ENCODE data around the gene TERT.

TERT gene

DNA sequence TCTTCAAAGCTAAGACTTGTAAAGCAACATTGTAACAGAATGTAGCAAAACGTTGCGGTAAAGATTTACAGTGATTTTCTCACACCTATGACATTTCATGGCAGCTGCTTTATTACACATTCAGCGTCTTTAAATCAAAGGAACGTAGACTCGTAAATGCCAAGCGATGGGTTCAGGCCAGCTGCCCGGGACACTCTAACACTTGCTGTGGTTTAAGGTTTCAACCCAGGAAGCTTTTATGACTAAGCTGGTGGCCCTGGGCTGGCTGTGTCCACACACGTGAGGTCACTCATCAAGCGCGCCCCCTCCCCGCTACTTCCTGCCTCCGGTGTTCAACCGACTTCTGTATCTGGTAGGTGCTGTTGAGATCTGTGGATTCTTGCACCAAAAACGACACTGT is 67.2 kb downstream of the TERT start:
- Histone ChIP-seq H3K4me3 (ENCODE audit: low read length in 2 of 2) (no peak overlapping the region), H3K4me1 (ENCODE audit: control insufficient read depth in 2 of 2, insufficient read depth in 2 of 2, low read length in 2 of 2) (no peaks in the 10 kb centered on the region), H3K9me3 (ENCODE audit: control insufficient read depth in 2 of 2, low read length in 2 of 2) (no peaks in the 10 kb centered on the region), H3K36me3 (ENCODE audit: control insufficient read depth in 2 of 2, insufficient read depth in 2 of 2, low read length in 2 of 2) (no peaks in the 10 kb centered on the region), H3K27ac (ENCODE audit: low read depth in 2 of 2, low read length in 2 of 2) (no peak overlapping the region), H3K9ac (ENCODE audit: low read depth in 1 of 2, low read length in 2 of 2) (no peak overlapping the region), H3K27me3 (ENCODE audit: control insufficient read depth in 2 of 2, insufficient read depth in 2 of 2, low read length in 2 of 2) (peaks cover 0 to 3% of the 10 kb centered on the region in 2 donors)

DNA sequence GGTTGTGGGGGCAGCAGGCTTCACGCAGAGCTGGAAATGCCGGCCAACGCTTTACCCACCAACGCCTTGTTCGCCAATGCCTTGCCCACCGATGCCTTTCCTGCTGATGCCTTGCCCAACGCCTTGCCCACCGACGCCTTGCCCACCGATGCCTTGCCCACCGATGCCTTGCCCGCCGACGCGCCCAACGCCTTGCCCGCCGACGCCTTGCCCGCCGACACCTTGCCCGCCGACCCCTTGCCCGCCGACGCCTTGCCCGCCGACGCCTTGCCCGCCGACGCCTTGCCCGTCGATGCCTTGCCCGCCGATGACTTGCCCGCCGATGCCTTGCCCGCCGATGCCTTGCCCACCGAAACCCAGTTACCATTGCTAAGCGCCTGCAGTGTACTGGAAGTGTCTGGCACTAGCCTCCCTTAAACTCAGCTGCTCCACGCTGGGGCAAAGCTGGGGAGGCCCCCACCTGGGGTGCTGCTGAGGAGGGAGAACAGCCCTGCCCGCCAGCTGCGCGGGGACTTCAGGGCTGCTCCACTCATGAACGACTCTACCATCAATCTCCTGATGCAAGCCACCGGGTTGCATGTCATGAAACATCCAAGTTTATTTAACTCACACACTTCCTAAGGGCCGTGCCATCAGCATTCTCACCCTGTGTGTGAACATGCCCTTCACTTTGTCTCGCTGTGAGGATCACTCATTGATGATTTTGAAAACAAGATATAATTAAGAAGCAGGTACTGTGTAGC is 67.9 kb downstream of the TERT start:
- Histone ChIP-seq H3K9ac (ENCODE audit: low read depth in 1 of 2, low read length in 2 of 2) (no peak overlapping the region), H3K27ac (ENCODE audit: low read depth in 2 of 2, low read length in 2 of 2) (no peak overlapping the region), H3K36me3 (ENCODE audit: control insufficient read depth in 2 of 2, insufficient read depth in 2 of 2, low read length in 2 of 2) (no peaks in the 10 kb centered on the region), H3K4me1 (ENCODE audit: control insufficient read depth in 2 of 2, insufficient read depth in 2 of 2, low read length in 2 of 2) (no peaks in the 10 kb centered on the region), H3K27me3 (ENCODE audit: control insufficient read depth in 2 of 2, insufficient read depth in 2 of 2, low read length in 2 of 2) (peaks cover 0 to 3% of the 10 kb centered on the region in 2 donors), H3K4me3 (ENCODE audit: low read length in 2 of 2) (no peak overlapping the region), H3K9me3 (ENCODE audit: control insufficient read depth in 2 of 2, low read length in 2 of 2) (no peaks in the 10 kb centered on the region)

DNA sequence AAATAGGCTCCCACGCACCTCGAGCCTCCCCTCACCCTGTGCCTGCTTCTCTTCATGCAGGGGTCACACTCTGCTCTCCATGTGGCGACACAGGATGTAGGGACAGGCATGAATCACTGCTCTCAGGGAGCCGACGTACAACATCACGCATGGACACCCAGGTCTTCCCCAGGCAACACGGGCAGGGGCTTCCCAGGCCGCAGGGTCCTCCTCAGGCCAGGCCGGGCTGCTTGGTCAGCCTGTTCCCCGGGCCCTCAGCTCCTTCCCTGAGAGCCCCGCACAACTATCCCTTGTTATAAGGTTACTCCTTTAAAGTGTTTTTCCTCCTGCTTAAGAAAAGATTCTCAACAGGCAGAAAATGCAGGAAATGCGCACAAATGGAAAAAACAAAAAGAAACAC is 68.6 kb downstream of the TERT start:
- Histone ChIP-seq H3K4me3 (ENCODE audit: low read length in 2 of 2) (no peak overlapping the region), H3K9me3 (ENCODE audit: control insufficient read depth in 2 of 2, low read length in 2 of 2) (no peaks in the 10 kb centered on the region), H3K36me3 (ENCODE audit: control insufficient read depth in 2 of 2, insufficient read depth in 2 of 2, low read length in 2 of 2) (no peaks in the 10 kb centered on the region), H3K27ac (ENCODE audit: low read depth in 2 of 2, low read length in 2 of 2) (no peak overlapping the region), H3K9ac (ENCODE audit: low read depth in 1 of 2, low read length in 2 of 2) (no peak overlapping the region), H3K4me1 (ENCODE audit: control insufficient read depth in 2 of 2, insufficient read depth in 2 of 2, low read length in 2 of 2) (no peaks in the 10 kb centered on the region), H3K27me3 (ENCODE audit: control insufficient read depth in 2 of 2, insufficient read depth in 2 of 2, low read length in 2 of 2) (peaks cover 0 to 3% of the 10 kb centered on the region in 2 donors)

DNA sequence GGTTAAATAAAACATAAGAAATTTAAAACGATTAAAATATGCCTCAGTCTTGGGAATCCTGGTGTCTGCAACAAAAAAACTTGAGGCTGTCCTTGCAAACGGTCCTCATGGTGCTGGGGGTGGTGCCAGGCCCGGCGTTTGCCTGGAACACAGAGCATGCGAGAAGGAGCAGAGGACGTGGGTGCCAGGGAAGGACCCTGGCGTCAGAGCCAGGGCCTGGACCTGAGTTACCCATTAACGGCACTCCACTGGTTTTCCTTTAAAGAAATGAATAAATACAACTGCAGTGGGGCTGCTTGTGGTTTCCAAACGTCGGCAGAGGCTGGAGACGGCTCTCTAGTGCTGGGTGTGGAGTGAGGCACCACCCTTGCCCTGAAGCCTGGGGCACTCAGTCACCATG is 69.8 kb downstream of the TERT start, which contains the start of gene SLC6A18:
Gene SLC6A18 (plus strand): TSS at position 301 of the 400 bp plus-strand sequence. CDS start 97 bp downstream, at position 398.
- Histone ChIP-seq H3K9me3 (ENCODE audit: control insufficient read depth in 2 of 2, low read length in 2 of 2) (no peaks in the 10 kb centered on the region), H3K36me3 (ENCODE audit: control insufficient read depth in 2 of 2, insufficient read depth in 2 of 2, low read length in 2 of 2) (no peaks in the 10 kb centered on the region), H3K27ac (ENCODE audit: low read depth in 2 of 2, low read length in 2 of 2) (no peak within 1 kb of the TSS), H3K27me3 (ENCODE audit: control insufficient read depth in 2 of 2, insufficient read depth in 2 of 2, low read length in 2 of 2) (peaks cover 0 to 3% of the 10 kb centered on the region in 2 donors), H3K4me3 (ENCODE audit: low read length in 2 of 2) (no peak within 1 kb of the TSS), H3K4me1 (ENCODE audit: control insufficient read depth in 2 of 2, insufficient read depth in 2 of 2, low read length in 2 of 2) (no peaks in the 10 kb centered on the region), H3K9ac (ENCODE audit: low read depth in 1 of 2, low read length in 2 of 2) (no peak within 1 kb of the TSS)

DNA sequence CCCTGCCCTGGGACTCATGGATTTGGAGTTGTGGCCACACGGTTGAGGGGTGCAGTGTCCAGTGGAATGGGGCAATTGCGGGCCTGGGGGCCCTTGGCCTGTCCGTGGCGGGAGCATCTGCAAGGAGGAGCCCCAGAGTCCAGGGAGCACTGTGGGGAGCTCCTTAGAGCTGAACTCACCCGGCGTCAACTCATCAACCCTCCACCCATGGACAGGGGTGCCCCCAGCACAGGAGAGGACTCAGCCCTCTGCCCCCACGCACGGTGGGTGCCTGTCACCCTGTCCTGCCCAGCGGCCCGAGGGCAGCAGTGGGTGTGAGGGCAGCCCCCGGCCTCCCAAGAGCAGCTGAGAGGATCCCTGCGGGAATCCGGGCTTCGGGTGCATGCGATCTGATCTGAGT is 70.2 kb downstream of the TERT start:
- Histone ChIP-seq H3K27ac (ENCODE audit: low read depth in 2 of 2, low read length in 2 of 2) (no peak overlapping the region), H3K36me3 (ENCODE audit: control insufficient read depth in 2 of 2, insufficient read depth in 2 of 2, low read length in 2 of 2) (no peaks in the 10 kb centered on the region), H3K27me3 (ENCODE audit: control insufficient read depth in 2 of 2, insufficient read depth in 2 of 2, low read length in 2 of 2) (peaks cover 0 to 3% of the 10 kb centered on the region in 2 donors), H3K9ac (ENCODE audit: low read depth in 1 of 2, low read length in 2 of 2) (no peak overlapping the region), H3K4me1 (ENCODE audit: control insufficient read depth in 2 of 2, insufficient read depth in 2 of 2, low read length in 2 of 2) (no peaks in the 10 kb centered on the region), H3K4me3 (ENCODE audit: low read length in 2 of 2) (no peak overlapping the region), H3K9me3 (ENCODE audit: control insufficient read depth in 2 of 2, low read length in 2 of 2) (no peaks in the 10 kb centered on the region)

DNA sequence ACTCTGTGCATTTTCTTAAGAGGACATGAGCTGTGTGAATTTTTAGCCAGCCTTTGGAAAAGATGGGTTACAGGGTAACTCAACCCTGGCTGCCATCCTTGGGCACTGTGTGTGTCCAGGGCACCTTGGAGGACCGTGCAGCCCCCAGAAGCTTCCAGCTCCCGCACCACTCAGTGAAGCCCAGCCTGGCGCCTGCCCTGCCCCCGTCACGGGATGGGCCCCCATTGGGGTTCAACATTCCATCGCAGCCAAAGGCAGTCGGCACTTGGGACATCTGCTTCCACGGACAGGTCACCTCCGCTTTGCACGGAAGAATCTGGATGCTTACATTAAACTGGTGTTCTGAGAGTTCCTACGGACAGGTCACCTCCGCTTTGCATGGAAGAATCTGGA is 71.6 kb downstream of the TERT start:
- Histone ChIP-seq H3K27me3 (ENCODE audit: control insufficient read depth in 2 of 2, insufficient read depth in 2 of 2, low read length in 2 of 2) (no peaks in the 10 kb centered on the region), H3K27ac (ENCODE audit: low read depth in 2 of 2, low read length in 2 of 2) (no peak overlapping the region), H3K4me1 (ENCODE audit: control insufficient read depth in 2 of 2, insufficient read depth in 2 of 2, low read length in 2 of 2) (no peaks in the 10 kb centered on the region)

DNA sequence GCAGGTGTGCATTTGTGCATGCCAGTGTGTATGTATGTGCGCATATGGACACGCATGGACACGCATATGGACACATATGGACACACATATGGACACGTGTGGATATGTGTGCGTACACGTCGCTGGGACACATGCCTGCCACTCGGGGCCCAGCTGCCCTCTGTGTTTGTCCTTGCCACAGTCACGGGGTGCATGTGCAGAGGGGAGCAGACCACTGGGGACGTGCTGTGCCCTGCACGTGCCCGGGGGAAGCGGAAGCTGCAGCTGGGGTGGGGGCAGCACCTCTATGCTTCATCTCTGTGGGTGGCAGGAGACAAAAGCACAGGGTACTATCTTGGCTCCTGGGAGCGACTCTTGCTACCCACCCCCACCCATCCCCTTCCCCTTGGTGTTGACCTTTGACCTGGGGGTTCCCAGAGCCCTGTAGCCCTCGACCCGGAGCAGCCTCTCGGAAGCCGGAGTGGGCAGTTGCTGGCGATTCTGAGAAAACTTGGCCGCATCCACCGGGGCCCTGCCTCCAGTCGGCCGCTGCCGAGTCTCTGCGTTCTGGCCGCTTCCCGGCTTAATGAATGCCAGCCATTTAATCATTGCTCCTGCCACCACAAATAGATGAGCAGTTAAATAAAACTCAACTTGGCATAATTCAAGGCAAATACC is 72.1 kb downstream of the TERT start:
- H3K9me3 ChIP-seq (ENCODE audit: control insufficient read depth in 2 of 2, low read length in 2 of 2), result no peaks in the 10 kb centered on the region
- H3K4me3 ChIP-seq (ENCODE audit: low read length in 2 of 2), result no peak overlapping the region
- H3K27ac ChIP-seq (ENCODE audit: low read depth in 2 of 2, low read length in 2 of 2), result no peak overlapping the region
- no peaks in the 10 kb centered on the region for H3K36me3 ChIP-seq (ENCODE audit: control insufficient read depth in 2 of 2, insufficient read depth in 2 of 2, low read length in 2 of 2)
- no peaks in the 10 kb centered on the region for H3K4me1 ChIP-seq (ENCODE audit: control insufficient read depth in 2 of 2, insufficient read depth in 2 of 2, low read length in 2 of 2)
- H3K9ac ChIP-seq (ENCODE audit: low read depth in 1 of 2, low read length in 2 of 2), result no peak overlapping the region
- no peaks in the 10 kb centered on the region for H3K27me3 ChIP-seq (ENCODE audit: control insufficient read depth in 2 of 2, insufficient read depth in 2 of 2, low read length in 2 of 2)

More for the DNA sequence above, 71.6 kb downstream of the TERT start:
- H3K9ac ChIP-seq (ENCODE audit: low read depth in 1 of 2, low read length in 2 of 2), result no peak overlapping the region
- no peaks in the 10 kb centered on the region for H3K9me3 ChIP-seq (ENCODE audit: control insufficient read depth in 2 of 2, low read length in 2 of 2)
- no peak overlapping the region for H3K4me3 ChIP-seq (ENCODE audit: low read length in 2 of 2)
- no peaks in the 10 kb centered on the region for H3K36me3 ChIP-seq (ENCODE audit: control insufficient read depth in 2 of 2, insufficient read depth in 2 of 2, low read length in 2 of 2)

DNA sequence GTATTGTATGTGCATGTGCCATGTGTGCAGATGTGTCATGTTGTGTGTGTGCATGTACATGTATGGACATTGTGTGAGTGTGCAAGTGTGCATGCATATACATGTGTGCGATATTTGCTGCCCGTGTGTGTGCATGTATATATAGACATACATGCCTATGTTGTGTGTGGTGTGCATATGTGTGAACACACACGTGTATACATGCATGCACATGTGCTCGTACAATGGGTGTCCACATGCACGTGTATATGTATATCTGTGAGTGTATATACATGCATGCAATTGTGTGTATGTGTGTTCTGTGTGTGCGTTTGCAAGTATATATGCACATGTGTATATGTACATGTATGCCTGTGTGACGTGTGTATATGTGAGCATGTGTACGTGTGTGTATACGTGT is 72.7 kb downstream of the TERT start:
- H3K9me3 ChIP-seq (ENCODE audit: control insufficient read depth in 2 of 2, low read length in 2 of 2), result no peaks in the 10 kb centered on the region
- no peaks in the 10 kb centered on the region for H3K27me3 ChIP-seq (ENCODE audit: control insufficient read depth in 2 of 2, insufficient read depth in 2 of 2, low read length in 2 of 2)
- no peaks in the 10 kb centered on the region for H3K36me3 ChIP-seq (ENCODE audit: control insufficient read depth in 2 of 2, insufficient read depth in 2 of 2, low read length in 2 of 2)
- H3K27ac ChIP-seq (ENCODE audit: low read depth in 2 of 2, low read length in 2 of 2), result no peak overlapping the region
- no peak overlapping the region for H3K9ac ChIP-seq (ENCODE audit: low read depth in 1 of 2, low read length in 2 of 2)
- H3K4me1 ChIP-seq (ENCODE audit: control insufficient read depth in 2 of 2, insufficient read depth in 2 of 2, low read length in 2 of 2), result no peaks in the 10 kb centered on the region
- no peak overlapping the region for H3K4me3 ChIP-seq (ENCODE audit: low read length in 2 of 2)

DNA sequence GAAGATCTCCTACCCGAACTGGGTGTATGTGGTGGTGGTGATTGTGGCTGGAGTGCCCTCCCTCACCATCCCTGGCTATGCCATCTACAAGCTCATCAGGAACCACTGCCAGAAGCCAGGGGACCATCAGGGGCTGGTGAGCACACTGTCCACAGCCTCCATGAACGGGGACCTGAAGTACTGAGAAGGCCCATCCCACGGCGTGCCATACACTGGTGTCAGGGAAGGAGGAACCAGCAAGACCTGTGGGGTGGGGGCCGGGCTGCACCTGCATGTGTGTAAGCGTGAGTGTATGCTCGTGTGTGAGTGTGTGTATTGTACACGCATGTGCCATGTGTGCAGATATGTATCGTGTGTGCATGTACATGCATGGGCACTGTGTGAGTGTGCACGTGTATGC is 73.1 kb downstream of the TERT start:
- H3K27me3 ChIP-seq (ENCODE audit: control insufficient read depth in 2 of 2, insufficient read depth in 2 of 2, low read length in 2 of 2), result no peaks in the 10 kb centered on the region
- H3K9ac ChIP-seq (ENCODE audit: low read depth in 1 of 2, low read length in 2 of 2), result no peak overlapping the region

DNA sequence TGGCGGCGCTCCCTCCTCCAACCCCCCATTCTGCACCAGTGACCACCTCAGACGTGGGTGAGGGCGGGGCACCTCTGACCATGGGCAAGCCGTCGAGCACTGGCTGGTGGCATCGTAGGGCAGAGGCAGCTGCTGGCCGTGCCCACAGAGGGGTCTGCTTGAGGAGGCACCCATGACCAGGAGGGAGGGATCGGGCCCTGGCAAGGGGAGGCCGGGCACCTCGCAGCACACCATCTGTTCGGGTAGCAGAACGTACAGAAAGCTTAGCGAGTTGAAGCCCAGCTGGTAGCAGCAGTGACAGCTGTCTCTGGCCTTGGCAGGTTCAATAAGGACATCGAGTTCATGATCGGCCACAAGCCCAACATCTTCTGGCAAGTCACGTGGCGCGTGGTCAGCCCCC is 74.0 kb downstream of the TERT start:
- Histone ChIP-seq H3K4me1 (ENCODE audit: control insufficient read depth in 2 of 2, insufficient read depth in 2 of 2, low read length in 2 of 2) (no peaks in the 10 kb centered on the region), H3K4me3 (ENCODE audit: low read length in 2 of 2) (no peak overlapping the region), H3K9me3 (ENCODE audit: control insufficient read depth in 2 of 2, low read length in 2 of 2) (peaks cover 0 to under 1% of the 10 kb centered on the region in 2 donors), H3K9ac (ENCODE audit: low read depth in 1 of 2, low read length in 2 of 2) (no peak overlapping the region), H3K36me3 (ENCODE audit: control insufficient read depth in 2 of 2, insufficient read depth in 2 of 2, low read length in 2 of 2) (no peaks in the 10 kb centered on the region), H3K27ac (ENCODE audit: low read depth in 2 of 2, low read length in 2 of 2) (no peak overlapping the region), H3K27me3 (ENCODE audit: control insufficient read depth in 2 of 2, insufficient read depth in 2 of 2, low read length in 2 of 2) (no peaks in the 10 kb centered on the region)

More for the DNA sequence above, 73.1 kb downstream of the TERT start:
- Histone ChIP-seq H3K4me3 (ENCODE audit: low read length in 2 of 2) (no peak overlapping the region), H3K27ac (ENCODE audit: low read depth in 2 of 2, low read length in 2 of 2) (no peak overlapping the region), H3K36me3 (ENCODE audit: control insufficient read depth in 2 of 2, insufficient read depth in 2 of 2, low read length in 2 of 2) (no peaks in the 10 kb centered on the region), H3K9me3 (ENCODE audit: control insufficient read depth in 2 of 2, low read length in 2 of 2) (no peaks in the 10 kb centered on the region), H3K4me1 (ENCODE audit: control insufficient read depth in 2 of 2, insufficient read depth in 2 of 2, low read length in 2 of 2) (no peaks in the 10 kb centered on the region)

Data from mucosa of rectum (tissue), 2 donors.